Spleen (tissue), 11 donors: ENCODE data around the gene KBTBD8. TPM values are rescaled to one million over a fixed set of nuclear protein-coding genes. Genes with fewer than 3 reads are reported as not detected.

Experiments used
- DNase-seq: peaks from one replicate; pipeline ENCODE4 v3.0.0-alpha.2; 2020
- H3K27ac ChIP-seq, 8 donors: fragments of 200-600 bp; sonication (generic) in 7 of 8; 1 replicate in 4 of 8; 2 replicates in 4 of 8; pipeline versions ENCODE4 v1.5.0 to v1.8.0; 2016 to 2021; ENCODE audit warnings: inconsistent platforms in 4 of 8, mild to moderate bottlenecking in 4 of 8, moderate library complexity in 1 of 8
- H3K27me3 ChIP-seq, 7 donors: fragments of 200-600 bp; sonication (generic) in 6 of 7; replicated peaks in 1 of 7; 1 replicate in 4 of 7; 2 replicates in 3 of 7; pipeline versions ENCODE4 v1.5.0 to v1.8.0; 2016 to 2021; ENCODE audit warnings: inconsistent platforms in 3 of 7, mild to moderate bottlenecking in 1 of 7
- H3K36me3 ChIP-seq, 6 donors: fragments of 200-600 bp; sonication (generic) in 5 of 6; 1 replicate in 4 of 6; 2 replicates in 2 of 6; pipeline versions ENCODE4 v1.5.0 to v1.8.0; 2016 to 2021; ENCODE audit warnings: inconsistent platforms in 2 of 6
- H3K4me1 ChIP-seq, 6 donors: fragments of 200-600 bp; sonication (generic) in 5 of 6; 1 replicate in 3 of 6; 2 replicates in 3 of 6; pipeline versions ENCODE4 v1.5.0 to v1.8.0; 2016 to 2021; ENCODE audit warnings: inconsistent platforms in 3 of 6
- H3K4me3 ChIP-seq, 8 donors: fragments of 200-600 bp; sonication (generic) in 7 of 8; 1 replicate in 4 of 8; 2 replicates in 4 of 8; pipeline versions ENCODE4 v1.5.0 to v1.8.0; 2016 to 2021; ENCODE audit warnings: inconsistent platforms in 4 of 8, mild to moderate bottlenecking in 4 of 8, moderate library complexity in 2 of 8
- H3K9me3 ChIP-seq, 8 donors: fragments of 200-600 bp; sonication (generic) in 7 of 8; 1 replicate in 4 of 8; 2 replicates in 4 of 8; pipeline versions ENCODE4 v1.5.0 to v1.8.0; 2016 to 2021; ENCODE audit warnings: inconsistent platforms in 4 of 8
- POLR2A ChIP-seq, 3 donors: fragments of 450-650 bp; IDR thresholded peaks; one replicate each; pipeline ENCODE4 v1.5.1; 2017; ENCODE audit warnings: antibody characterized with exemption in 3 of 3, mild to moderate bottlenecking in 1 of 3
- POLR2AphosphoS5 ChIP-seq, 3 donors: sonication (generic); formaldehyde crosslinking; IDR thresholded peaks; one replicate each; pipeline ENCODE4 v1.5.1; 2017; ENCODE audit warnings: antibody characterized with exemption in 3 of 3
- WGBS, 5 donors: extraction: QIAGEN DNeasy Blood & Tissue Kit in 3 of 5; methylation state at CpG; one replicate each; pipeline versions ENCODE4 v1.1.5 to v1.1.7; 2013 to 2018; 5-methylcytosine and 5-hydroxymethylcytosine counted together
- intact Hi-C: fragments of 100-400 bp; cut with DNase I; formaldehyde crosslinking; loops from one replicate; pipeline ENCODE4 v1.15.0; 2023; ENCODE audit warnings: low total_unique reads
- polyA plus RNA-seq, 3 donors: library from polyadenylated mRNA; stranded (reverse); fragments of 200-250 nt; gene quantifications; one replicate each; pipeline ENCODE4 v1.2.1, GENCODE V29; 2013
- total RNA-seq, 7 donors: library from RNA; depleted of rRNA in 3 of 7; stranded (reverse); fragments of >200 nt in 3 of 7; fragmentation: NEBNext Ultra II Directional in 4 of 7; extraction: Animal tissue kit (Norgen Biotek cat#: 25700) in 4 of 7; gene quantifications; one replicate each; pipeline versions ENCODE4 v1.1.0 to v1.2.1, GENCODE V29; 2016 to 2021
- TF ChIP-seq, protein P1 (sequence below), 11 experiments: fragments of 200-600 bp in 7 of 11; fragments of 450-650 bp in 4 of 11; sonication (generic) in 4 of 11; IDR thresholded peaks in 8 of 11; conservative IDR thresholded peaks in 3 of 11; 1 replicate in 7 of 11; 2 replicates in 4 of 11; pipeline versions ENCODE4 v1.4.0 to v1.8.0; 2016 to 2021; ENCODE audit warnings: antibody characterized with exemption in 11 of 11, inconsistent platforms in 4 of 11, mild to moderate bottlenecking in 1 of 11
- donor health status: healthy with polysubstance abuse.
- donor health status: DM: no; HTN: no; CAD: no; lungs with moderate emphysema.
- donor health status: DM: no; HTN: no; CAD: no.
- donor health status: Bipolar disorder and iron deficiency.
- donor health status: healthy.
- donor health status: DM: no; HTN: no; CAD: no.
- donor health status: DM: yes; HTN: yes; CAD: no.

Gene KBTBD8
- total and polyA plus RNA-seq, 10 donors, result 9.8 to 31.9 (median 12.7) TPM

DNA sequence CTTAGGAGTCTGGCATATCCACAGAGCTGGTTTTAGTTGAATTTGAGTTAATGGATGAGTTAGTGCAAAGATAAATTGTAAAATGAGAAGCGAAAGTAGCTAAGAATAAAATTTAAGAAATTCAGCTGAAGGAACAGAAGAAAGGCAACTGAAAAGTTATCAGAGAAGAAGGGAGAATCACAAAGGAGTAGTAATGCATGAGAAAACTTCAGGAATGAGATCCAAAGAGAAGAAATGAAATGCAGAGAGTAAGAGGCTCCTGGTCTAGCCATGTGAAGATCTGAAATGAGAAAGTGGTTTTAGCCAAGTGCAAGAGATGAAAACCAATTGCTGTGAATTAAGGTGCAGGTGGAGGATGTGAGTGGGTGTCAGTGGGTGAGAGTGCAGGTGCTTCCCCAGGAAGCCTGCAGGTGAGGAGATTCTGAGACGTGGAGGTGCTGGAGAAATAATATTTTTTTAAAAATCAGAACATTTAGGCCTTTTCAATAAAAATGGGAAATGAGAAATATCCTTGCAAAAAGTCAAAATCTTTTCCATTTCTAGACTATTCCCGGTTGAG lies 18.5 kb downstream of the KBTBD8 start:
- no peak for DNase-seq
- 54 to 70% (median 57%) methylated on average over 3 of the region's 3 CpGs for WGBS, 5 donors

DNA sequence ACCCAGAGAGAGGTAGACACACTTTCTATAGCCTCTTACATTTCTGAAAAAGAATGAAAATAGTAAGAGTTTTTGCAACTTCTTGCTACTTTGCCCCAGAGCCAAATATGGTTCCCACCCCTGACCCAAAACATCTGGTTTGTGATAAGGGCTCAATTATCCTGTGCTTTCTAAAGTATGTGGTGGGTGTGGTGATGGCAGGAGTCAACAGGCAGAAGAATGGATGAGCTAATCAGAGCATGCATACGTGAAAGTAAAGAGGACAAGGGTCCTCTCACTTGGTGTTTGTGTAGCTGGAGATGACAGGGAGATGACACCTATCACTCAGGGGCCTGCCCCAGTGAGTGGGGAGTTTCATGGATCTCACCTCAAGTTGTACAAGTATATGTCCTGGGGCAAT lies 19.1 kb downstream of the KBTBD8 start:
- no peaks in the 10 kb centered on the region for H3K9me3 ChIP-seq
- no peaks in the 10 kb centered on the region for H3K36me3 ChIP-seq
- no peak for DNase-seq
- TF ChIP-seq, protein P1, sequence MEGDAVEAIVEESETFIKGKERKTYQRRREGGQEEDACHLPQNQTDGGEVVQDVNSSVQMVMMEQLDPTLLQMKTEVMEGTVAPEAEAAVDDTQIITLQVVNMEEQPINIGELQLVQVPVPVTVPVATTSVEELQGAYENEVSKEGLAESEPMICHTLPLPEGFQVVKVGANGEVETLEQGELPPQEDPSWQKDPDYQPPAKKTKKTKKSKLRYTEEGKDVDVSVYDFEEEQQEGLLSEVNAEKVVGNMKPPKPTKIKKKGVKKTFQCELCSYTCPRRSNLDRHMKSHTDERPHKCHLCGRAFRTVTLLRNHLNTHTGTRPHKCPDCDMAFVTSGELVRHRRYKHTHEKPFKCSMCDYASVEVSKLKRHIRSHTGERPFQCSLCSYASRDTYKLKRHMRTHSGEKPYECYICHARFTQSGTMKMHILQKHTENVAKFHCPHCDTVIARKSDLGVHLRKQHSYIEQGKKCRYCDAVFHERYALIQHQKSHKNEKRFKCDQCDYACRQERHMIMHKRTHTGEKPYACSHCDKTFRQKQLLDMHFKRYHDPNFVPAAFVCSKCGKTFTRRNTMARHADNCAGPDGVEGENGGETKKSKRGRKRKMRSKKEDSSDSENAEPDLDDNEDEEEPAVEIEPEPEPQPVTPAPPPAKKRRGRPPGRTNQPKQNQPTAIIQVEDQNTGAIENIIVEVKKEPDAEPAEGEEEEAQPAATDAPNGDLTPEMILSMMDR (IDR thresholded peaks at IDR 0.05 in 8 of 11, conservative IDR thresholded peaks at IDR 0.05 in 3 of 11), result no peak
- TF ChIP-seq POLR2A (IDR thresholded peaks at IDR 0.05) (no peak), POLR2AphosphoS5 (IDR thresholded peaks at IDR 0.05) (no peak)
- no peak overlapping the region for H3K4me3 ChIP-seq
- peak overlapping the region in 4 of 8 donors; percentile 41 to 68 (median 58) for H3K27ac ChIP-seq
- intact Hi-C loops, result no loop called here
- 52 to 67% (median 62%) methylated on average over 1 of the region's 1 CpG for WGBS, 5 donors
- H3K27me3 ChIP-seq, result no peaks in the 10 kb centered on the region
- peaks cover 11 to 45% (median 40%) of the 10 kb centered on the region in 6 donors for H3K4me1 ChIP-seq

More for the DNA sequence above, 18.5 kb downstream of the KBTBD8 start:
- Histone ChIP-seq H3K9me3 (no peaks in the 10 kb centered on the region), H3K4me3 (no peak overlapping the region), H3K4me1 (peaks cover 11 to 45% (median 40%) of the 10 kb centered on the region in 6 donors), H3K27me3 (no peaks in the 10 kb centered on the region), H3K27ac (peak overlapping the region in 7 of 8 donors; percentile 14 to 68 (median 41)), H3K36me3 (peaks cover 0 to 6% (median 0%) of the 10 kb centered on the region in 6 donors)
- intact Hi-C loops, result no loop called here
- TF ChIP-seq, protein P1 (IDR thresholded peaks at IDR 0.05 in 8 of 11, conservative IDR thresholded peaks at IDR 0.05 in 3 of 11), result no peak
- no peak for TF ChIP-seq POLR2A (IDR thresholded peaks at IDR 0.05)
- TF ChIP-seq POLR2AphosphoS5 (IDR thresholded peaks at IDR 0.05), result peak in 1 of 3 donors; percentile 58

DNA sequence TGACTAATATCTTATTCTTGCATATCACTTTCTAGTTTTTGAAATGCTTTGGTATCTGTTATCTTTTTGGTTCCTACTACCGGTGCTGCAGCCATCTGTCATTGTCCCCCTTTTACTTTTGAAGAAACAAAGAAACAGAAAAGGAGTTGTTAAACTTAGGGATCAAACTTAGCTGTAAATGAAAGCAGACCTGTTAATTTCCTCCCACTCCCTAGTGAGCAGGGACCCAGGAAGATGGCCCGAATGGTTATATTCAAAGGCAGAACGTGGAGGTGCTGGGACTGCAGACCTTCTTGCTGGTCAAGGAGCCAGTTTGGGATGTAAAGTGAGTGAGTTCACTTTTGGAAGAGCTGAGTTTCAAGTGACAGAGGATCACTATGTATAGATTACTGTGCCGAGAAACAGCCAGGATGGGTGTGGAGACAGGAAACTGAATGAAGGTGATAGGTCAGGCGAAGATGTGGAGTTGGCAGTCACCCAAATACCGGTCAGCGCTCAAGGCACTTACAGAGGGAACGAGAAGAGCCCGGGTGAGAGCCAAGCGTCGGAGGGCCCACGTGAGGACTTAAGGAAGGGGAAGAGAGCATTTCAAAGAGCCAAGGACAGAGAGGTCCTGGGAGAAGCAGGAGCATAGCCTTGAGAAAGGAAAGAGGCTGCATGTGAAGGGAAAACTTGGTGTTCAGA lies 20.1 kb downstream of the KBTBD8 start:
- peak overlapping the region in 1 of 8 donors; percentile 8 for H3K4me3 ChIP-seq
- H3K27me3 ChIP-seq, result no peaks in the 10 kb centered on the region
- no peaks in the 10 kb centered on the region for H3K9me3 ChIP-seq
- WGBS, 5 donors, result 25 to 54% (median 37%) methylated on average over 12 of the region's 12 CpGs
- peaks cover 11 to 45% (median 40%) of the 10 kb centered on the region in 6 donors for H3K4me1 ChIP-seq
- no peak for DNase-seq
- intact Hi-C loops, result no loop called here
- TF ChIP-seq POLR2AphosphoS5 (IDR thresholded peaks at IDR 0.05) (no peak), POLR2A (IDR thresholded peaks at IDR 0.05) (no peak)
- TF ChIP-seq, protein P1 (IDR thresholded peaks at IDR 0.05 in 8 of 11, conservative IDR thresholded peaks at IDR 0.05 in 3 of 11), result no peak
- H3K27ac ChIP-seq, result peak overlapping the region in 5 of 8 donors; percentile 15 to 69 (median 19)
- no peaks in the 10 kb centered on the region for H3K36me3 ChIP-seq
